Subcutaneous adipose tissue (tissue), 4 donors: ENCODE data around the gene IFNE. TPM values are rescaled to one million over a fixed set of nuclear protein-coding genes. Genes with fewer than 3 reads are reported as not detected.

Experiments used
- total RNA-seq, 4 donors: library from RNA; depleted of rRNA; stranded (reverse); fragments of >200 nt; gene quantifications; one replicate each; pipeline ENCODE4 v1.1.0, GENCODE V29; 2016
- TF ChIP-seq, protein P1 (sequence below): fragments of 450-650 bp; IDR thresholded peaks from one replicate; pipeline ENCODE4 v1.5.1; 2016; ENCODE audit warnings: low read depth, mild to moderate bottlenecking, control low read depth, antibody characterized with exemption, moderate library complexity

IFNE gene
- total RNA-seq, 4 donors from 2014 or later, result not detected

DNA sequence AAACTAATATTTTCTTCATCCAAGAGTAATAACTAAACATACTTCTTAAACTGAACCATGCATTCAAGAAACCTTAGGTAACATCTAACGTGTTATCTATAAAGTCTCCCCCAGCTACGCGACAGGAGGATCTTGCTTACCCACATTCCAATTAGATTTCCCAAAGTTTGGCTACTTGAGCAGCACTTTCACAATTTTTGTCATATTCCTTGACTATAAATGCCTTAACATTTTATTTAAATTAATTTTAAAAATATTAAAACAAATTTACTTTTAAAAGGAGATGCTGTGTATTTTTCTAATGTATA is 25.3 kb upstream of the IFNE start:
- TF ChIP-seq, protein P1, sequence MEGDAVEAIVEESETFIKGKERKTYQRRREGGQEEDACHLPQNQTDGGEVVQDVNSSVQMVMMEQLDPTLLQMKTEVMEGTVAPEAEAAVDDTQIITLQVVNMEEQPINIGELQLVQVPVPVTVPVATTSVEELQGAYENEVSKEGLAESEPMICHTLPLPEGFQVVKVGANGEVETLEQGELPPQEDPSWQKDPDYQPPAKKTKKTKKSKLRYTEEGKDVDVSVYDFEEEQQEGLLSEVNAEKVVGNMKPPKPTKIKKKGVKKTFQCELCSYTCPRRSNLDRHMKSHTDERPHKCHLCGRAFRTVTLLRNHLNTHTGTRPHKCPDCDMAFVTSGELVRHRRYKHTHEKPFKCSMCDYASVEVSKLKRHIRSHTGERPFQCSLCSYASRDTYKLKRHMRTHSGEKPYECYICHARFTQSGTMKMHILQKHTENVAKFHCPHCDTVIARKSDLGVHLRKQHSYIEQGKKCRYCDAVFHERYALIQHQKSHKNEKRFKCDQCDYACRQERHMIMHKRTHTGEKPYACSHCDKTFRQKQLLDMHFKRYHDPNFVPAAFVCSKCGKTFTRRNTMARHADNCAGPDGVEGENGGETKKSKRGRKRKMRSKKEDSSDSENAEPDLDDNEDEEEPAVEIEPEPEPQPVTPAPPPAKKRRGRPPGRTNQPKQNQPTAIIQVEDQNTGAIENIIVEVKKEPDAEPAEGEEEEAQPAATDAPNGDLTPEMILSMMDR, result no peak

- TF ChIP-seq, protein P1, result no peak
Observed at GRCh38 chr9:21506626-21507482, 24.7 kb upstream of the IFNE start.

GRCh38 chr9:21505425-21506179 is 23.5 kb upstream of the IFNE start:
- TF ChIP-seq, protein P1, result no peak

- TF ChIP-seq, protein P1, result no peak
Observed at GRCh38 chr9:21504894-21505293, 22.8 kb upstream of the IFNE start.

DNA sequence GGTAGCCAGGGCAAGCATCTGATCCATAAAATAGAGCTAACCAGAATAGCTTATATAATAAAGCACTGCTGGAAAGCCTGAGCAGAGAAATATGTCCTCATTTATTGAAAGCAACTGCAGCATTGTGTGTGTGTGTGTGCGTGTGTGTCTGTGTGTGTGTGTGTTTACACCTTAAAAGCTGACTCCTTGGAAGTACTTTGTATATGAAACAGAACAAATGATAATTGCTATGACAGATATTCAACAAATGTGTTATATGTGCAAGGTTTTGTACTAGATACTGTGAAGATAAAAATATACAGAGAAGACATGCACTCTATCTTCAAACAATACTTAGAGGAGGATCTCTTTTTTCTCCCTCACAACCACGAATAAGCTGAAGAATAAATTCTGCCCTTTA is 22.0 kb upstream of the IFNE start:
- TF ChIP-seq, protein P1, result no peak

- TF ChIP-seq, protein P1, result no peak
Observed at GRCh38 chr9:21502586-21502985, 20.5 kb upstream of the IFNE start.

- TF ChIP-seq, protein P1, result no peak
Observed at GRCh38 chr9:21499912-21500311, 17.8 kb upstream of the IFNE start.
